Ishikawa (cell line): Measurements from ENCODE around the gene ZFAND3.

Source experiments
- CEBPB ChIP-seq: IDR thresholded peaks from 2 replicates; pipeline ENCODE4 v1.6.1; 2012
- CREB1 ChIP-seq: IDR thresholded peaks from 2 replicates; pipeline ENCODE4 v1.6.1; 2012; ENCODE audit warnings: low read depth
- EGR1 ChIP-seq: IDR thresholded peaks from 2 replicates; pipeline ENCODE4 v1.6.1; 2012
- EP300 ChIP-seq: IDR thresholded peaks from 2 replicates; pipeline ENCODE4 v1.6.1; 2012; ENCODE audit warnings: borderline replicate concordance
- FOXM1 ChIP-seq: IDR thresholded peaks from 2 replicates; pipeline ENCODE4 v1.6.1; 2012; ENCODE audit warnings: low read depth, borderline replicate concordance
- NFIC ChIP-seq: IDR thresholded peaks from 2 replicates; pipeline ENCODE4 v1.6.1; 2012
- RAD21 ChIP-seq: IDR thresholded peaks from 2 replicates; pipeline ENCODE4 v1.6.1; 2012; ENCODE audit warnings: low read depth
- TAF1 ChIP-seq: IDR thresholded peaks from 2 replicates; pipeline ENCODE4 v1.6.1; 2012; ENCODE audit warnings: low read depth, mild to moderate bottlenecking
- TCF12 ChIP-seq: IDR thresholded peaks from 2 replicates; pipeline ENCODE4 v1.6.1; 2012; ENCODE audit warnings: low read depth
- TEAD4 ChIP-seq: IDR thresholded peaks from 2 replicates; pipeline ENCODE4 v1.6.1; 2012
- YY1 ChIP-seq: IDR thresholded peaks from 2 replicates; pipeline ENCODE4 v1.6.1; 2012; ENCODE audit warnings: low read depth
- ZBTB7A ChIP-seq: IDR thresholded peaks from 2 replicates; pipeline ENCODE4 v1.6.1; 2012; ENCODE audit warnings: low read depth
- TF ChIP-seq, protein P1 (sequence below): IDR thresholded peaks from 2 replicates; pipeline ENCODE4 v1.6.1; 2012
- TF ChIP-seq, protein P2 (sequence below): IDR thresholded peaks from 2 replicates; pipeline ENCODE4 v1.6.1; 2012
- TF ChIP-seq, protein P3 (sequence below): IDR thresholded peaks from 2 replicates; pipeline ENCODE4 v1.6.1; 2012; ENCODE audit warnings: low read depth, mild to moderate bottlenecking

ZFAND3 gene

DNA sequence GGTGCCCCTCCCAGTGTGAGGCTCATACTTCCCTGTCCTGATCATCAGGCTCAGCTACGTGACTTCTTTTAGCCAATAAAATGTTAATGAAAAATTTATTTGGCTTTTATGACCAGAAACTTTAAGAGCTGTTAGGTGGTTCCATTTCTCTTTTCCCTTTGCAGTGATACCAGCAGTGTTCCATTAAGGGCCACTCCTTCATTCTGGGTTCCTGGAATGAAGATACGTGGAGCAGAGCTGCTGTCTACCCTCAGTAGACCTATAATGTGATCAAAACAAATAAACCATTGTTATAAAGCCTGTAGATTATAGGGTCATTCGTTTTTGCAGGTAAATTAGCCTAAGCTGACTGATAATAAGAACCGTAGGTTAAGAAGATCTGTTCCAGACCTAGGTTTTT lies 228.0 kb downstream of the ZFAND3 start:
- TF ChIP-seq, protein P1, sequence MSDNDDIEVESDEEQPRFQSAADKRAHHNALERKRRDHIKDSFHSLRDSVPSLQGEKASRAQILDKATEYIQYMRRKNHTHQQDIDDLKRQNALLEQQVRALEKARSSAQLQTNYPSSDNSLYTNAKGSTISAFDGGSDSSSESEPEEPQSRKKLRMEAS: no peak
- TF ChIP-seq RAD21: no peak
- TF ChIP-seq FOXM1: no peak
- TF ChIP-seq ZBTB7A: no peak
- no peak for TF ChIP-seq NFIC
- no peak for TF ChIP-seq YY1
- TF ChIP-seq CEBPB: no peak
- TF ChIP-seq CREB1: no peak
- TF ChIP-seq, protein P2, sequence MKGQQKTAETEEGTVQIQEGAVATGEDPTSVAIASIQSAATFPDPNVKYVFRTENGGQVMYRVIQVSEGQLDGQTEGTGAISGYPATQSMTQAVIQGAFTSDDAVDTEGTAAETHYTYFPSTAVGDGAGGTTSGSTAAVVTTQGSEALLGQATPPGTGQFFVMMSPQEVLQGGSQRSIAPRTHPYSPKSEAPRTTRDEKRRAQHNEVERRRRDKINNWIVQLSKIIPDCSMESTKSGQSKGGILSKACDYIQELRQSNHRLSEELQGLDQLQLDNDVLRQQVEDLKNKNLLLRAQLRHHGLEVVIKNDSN: no peak
- no peak for TF ChIP-seq TCF12
- no peak for TF ChIP-seq EGR1
- no peak for TF ChIP-seq EP300
- no peak for TF ChIP-seq TEAD4
- TF ChIP-seq, protein P3, sequence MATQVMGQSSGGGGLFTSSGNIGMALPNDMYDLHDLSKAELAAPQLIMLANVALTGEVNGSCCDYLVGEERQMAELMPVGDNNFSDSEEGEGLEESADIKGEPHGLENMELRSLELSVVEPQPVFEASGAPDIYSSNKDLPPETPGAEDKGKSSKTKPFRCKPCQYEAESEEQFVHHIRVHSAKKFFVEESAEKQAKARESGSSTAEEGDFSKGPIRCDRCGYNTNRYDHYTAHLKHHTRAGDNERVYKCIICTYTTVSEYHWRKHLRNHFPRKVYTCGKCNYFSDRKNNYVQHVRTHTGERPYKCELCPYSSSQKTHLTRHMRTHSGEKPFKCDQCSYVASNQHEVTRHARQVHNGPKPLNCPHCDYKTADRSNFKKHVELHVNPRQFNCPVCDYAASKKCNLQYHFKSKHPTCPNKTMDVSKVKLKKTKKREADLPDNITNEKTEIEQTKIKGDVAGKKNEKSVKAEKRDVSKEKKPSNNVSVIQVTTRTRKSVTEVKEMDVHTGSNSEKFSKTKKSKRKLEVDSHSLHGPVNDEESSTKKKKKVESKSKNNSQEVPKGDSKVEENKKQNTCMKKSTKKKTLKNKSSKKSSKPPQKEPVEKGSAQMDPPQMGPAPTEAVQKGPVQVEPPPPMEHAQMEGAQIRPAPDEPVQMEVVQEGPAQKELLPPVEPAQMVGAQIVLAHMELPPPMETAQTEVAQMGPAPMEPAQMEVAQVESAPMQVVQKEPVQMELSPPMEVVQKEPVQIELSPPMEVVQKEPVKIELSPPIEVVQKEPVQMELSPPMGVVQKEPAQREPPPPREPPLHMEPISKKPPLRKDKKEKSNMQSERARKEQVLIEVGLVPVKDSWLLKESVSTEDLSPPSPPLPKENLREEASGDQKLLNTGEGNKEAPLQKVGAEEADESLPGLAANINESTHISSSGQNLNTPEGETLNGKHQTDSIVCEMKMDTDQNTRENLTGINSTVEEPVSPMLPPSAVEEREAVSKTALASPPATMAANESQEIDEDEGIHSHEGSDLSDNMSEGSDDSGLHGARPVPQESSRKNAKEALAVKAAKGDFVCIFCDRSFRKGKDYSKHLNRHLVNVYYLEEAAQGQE: no peak
- no peak for TF ChIP-seq TAF1

DNA sequence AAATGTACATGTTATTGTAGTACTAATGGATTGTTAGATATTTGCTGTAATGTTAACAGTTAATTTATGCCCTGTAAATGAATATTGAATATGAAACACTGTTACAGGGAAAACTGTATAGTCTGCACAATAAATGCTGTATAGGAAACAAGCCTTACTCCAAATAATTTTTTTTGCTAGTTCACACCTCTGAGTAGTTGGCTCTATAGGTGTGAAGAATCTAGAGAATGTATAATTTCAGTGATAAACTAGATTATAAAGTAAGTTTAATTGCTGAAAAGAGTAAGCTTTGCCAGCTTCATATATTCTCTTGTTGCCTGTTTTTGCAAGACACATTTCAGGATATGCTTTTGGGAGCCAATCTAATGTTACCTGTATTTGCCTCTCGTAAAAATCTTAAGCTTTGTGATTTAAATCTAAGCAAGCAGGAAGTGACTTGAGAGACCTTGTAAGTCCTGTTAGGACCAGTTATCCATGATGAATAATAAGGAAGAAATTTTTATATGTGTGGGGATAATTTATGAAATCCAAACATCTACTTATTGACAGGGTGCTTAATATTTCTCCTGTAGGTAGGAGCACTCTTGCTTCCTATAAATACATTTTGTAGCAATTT lies 232.4 kb downstream of the ZFAND3 start:
- TF ChIP-seq CEBPB (no peak), CREB1 (no peak), EGR1 (no peak), TEAD4 (no peak), RAD21 (no peak), TCF12 (no peak), EP300 (no peak), NFIC (no peak), YY1 (no peak), ZBTB7A (no peak), TAF1 (no peak), FOXM1 (no peak)
- TF ChIP-seq, protein P2: no peak
- TF ChIP-seq, protein P3: no peak
- TF ChIP-seq, protein P1: no peak

DNA sequence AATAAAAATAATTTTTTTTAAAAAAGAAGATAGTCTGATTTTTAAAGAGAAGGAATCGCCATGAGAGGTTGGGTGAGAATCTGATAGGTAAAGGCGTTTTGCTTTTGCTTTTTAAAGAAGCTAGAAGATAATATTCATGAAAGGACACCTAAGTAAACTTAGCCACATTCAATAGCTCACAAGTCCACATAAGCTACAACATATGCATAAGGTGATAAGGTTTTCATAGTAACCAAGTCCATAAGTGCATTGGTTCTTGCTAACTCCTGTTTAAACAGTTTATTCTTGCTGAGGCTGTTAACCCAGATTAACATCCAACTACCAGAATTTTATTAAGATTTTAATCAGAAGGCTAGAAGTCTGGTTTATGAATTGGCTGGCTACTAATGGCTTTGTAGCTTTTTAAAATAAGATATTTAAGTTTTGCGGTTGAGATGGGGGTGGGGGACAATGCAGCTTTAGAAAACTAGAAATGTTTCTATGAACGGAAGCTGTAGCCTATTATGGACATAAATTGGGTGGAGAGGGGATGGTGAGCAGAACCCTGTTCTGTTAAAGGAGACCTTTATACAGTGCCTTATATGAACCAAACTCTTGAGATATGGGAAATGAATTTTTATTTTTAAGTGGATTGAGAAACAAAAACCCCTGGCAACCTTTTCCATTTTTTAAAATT lies 235.1 kb downstream of the ZFAND3 start:
- TF ChIP-seq CEBPB (no peak), EP300 (no peak), ZBTB7A (no peak), YY1 (no peak), TCF12 (no peak), TAF1 (no peak), NFIC (no peak), FOXM1 (no peak), TEAD4 (no peak), EGR1 (no peak), RAD21 (no peak)
- TF ChIP-seq, protein P1: no peak

DNA sequence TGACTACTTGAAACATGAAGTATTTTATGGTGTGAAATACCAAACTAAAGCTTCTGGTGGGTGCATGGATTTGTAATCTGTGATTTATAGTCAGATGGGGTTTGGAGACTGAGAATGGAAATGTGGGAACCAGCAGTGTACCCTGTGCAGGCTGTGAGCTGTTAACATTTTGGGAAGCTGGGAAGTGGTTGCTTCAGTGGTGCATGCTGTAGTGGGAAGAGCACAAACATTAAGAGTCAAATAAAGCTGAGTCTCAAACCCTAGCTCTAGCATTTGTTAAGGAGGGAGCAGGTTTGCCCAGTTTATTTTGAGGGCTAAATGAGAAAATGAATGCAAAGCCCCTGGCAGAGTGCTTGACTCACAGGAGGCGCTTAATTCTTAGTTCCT lies 235.7 kb downstream of the ZFAND3 start:
- TF ChIP-seq, protein P3: no peak
- no peak for TF ChIP-seq YY1
- TF ChIP-seq, protein P1: no peak
- TF ChIP-seq RAD21: no peak
- TF ChIP-seq ZBTB7A: no peak
- TF ChIP-seq, protein P2: no peak
- TF ChIP-seq CEBPB: no peak
- no peak for TF ChIP-seq FOXM1
- TF ChIP-seq TEAD4: no peak
- TF ChIP-seq TCF12: no peak
- no peak for TF ChIP-seq NFIC
- no peak for TF ChIP-seq CREB1
- TF ChIP-seq EP300: no peak
- no peak for TF ChIP-seq EGR1
- no peak for TF ChIP-seq TAF1
